Activated CD8-positive, alpha-beta memory T cell treated with anti-CD3 and anti-CD28 coated beads, Interleukin-2, amount 50 U/mL, for 24 hours (primary cell): Measurements from ENCODE around the gene OSTF1.

ENCODE experiments used
- DNase-seq: peaks from one replicate; pipeline ENCODE4 v3.0.0-alpha.2; 2020; ENCODE audit errors: extremely low read depth

OSTF1 gene

DNA sequence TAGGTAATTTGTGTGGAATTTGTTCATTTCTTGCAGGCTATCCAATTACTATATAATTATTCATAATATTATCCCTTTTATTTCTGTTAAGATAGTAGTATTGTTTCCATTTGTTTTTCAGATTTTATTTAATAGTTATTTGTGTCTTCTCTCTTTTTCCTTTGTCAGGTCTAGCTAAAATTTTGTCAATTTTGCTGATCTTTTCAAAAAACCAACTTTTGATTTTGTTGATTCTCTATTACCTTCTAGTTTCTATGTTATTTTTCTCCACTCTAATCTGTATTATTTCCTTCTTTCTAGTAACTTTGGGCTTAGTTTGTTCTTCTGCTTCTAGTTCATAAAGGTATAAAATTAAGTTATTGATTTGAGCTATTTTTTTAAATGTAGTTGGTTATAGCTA is 76.3 kb downstream of the OSTF1 start:
- no peak for DNase-seq

DNA sequence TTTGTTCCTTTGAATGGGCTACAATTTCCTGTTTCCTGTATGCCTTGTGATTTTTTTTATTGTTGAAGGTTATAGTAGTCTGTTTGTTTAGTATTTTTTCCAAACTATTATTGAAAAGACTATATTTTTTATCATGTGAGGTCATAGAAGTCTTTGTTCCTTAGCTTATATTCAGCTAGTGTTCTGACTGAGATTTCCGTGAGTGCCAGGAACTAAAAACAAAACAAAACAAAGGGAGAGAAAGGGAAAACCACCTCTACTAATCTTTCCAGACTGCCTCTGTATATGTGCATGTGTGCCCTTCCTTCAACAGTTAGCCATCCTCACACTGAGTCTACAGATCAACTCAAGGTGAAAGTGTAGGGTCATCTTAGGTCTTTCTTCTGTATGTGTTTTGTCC is 79.0 kb downstream of the OSTF1 start:
- no peak for DNase-seq

DNA sequence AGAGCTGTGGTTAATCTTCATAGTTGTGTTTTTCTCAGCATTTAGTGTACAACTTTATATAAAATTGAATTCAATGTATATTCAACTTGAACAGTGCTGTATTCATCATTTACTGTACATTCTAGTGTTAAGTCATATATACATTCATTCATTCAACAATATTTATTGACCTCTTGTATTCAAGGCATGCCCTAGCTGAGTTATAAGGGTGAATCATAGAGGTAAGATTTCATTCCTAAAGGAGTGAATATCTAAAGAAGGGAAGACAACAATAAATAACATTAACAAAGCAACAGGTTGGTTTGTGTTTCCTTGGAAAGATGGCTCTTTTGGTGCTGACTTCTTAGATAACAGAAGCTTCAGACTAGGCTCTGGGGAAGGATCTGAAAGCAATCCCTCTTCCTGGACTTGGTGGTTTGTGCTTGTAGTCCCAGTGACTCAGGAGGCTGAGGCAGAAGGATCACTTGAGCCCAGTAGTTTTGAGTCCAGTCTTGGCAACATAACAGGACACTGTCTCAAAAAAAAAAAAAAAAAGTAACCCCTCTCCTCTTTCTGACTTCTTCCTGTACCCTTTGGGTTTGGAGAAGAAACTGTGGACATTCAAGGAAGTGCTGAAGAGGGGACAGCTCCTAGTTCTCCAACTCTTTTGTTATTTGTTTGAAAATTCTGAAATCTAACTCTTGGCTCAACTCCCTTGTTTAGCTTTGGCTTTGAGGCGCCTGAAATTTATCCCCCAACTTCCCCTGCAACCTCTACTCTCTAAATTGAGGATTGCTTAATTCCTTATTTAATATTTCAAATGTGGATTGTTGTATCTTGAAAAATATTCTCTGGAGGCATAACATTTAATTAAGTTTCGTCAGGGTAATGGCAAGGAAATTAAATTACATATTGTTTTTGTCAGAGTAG is 80.2 kb downstream of the OSTF1 start:
- no peak for DNase-seq

DNA sequence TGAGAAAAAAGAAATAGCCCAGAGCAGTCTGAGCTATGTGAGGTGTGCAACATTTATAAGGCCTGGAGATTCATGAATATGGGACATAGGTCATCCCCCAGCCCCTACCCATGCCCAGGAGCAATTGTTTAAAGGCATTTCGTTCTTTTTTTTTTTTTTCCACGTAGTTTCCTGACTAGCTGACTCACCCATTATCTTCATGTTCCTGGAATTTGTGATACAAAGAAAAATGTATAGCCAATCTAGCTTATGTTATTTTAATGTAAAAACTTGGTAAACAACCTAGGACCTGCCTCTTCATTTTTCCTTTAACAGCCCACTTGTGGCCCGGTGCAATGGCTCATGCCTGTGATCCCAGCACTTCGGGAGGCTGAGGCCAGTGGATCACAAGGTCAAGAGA is 81.3 kb downstream of the OSTF1 start:
- DNase-seq: no peak

DNA sequence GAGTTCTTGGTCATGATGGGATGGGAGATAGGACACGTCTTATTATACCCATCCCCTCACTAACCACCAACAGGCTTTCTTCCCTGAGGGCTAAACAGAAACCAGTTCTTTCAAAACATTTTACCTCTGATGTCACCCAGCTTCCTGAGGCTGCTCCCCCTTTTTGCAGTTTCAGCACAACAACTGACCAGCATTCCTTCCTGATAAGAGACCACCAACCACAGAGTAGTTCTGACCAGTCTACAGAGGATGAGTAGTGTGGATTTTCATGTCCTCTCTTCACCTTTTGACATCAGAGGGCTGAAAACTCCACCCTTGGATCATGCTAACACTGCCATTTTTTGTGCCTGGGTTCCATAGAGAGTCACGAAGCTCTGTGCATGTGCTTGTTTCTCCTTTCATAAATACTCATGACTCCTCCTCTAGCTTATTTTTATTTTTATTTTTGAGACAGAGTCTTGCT is 82.6 kb downstream of the OSTF1 start:
- DNase-seq: no peak

DNA sequence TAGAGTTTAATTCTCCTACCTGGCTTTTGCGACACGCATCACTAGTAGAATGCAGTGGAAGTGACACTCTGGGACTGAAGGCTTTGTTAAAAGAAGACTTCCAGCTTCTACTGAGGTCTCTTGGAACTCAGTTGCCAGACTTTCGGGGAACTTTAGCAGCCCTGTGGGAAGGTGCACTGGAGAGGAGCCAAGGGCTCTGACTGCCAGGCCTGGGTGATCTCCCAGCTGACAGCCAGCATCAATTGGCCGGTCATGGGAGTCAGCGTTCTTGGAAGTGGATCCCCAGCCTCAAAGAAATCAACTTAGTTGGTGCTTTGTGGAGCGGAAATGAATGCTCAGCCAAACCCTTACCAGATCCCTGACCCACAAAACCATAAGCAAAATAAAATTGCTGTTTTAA is 87.1 kb downstream of the OSTF1 start:
- no peak for DNase-seq

DNA sequence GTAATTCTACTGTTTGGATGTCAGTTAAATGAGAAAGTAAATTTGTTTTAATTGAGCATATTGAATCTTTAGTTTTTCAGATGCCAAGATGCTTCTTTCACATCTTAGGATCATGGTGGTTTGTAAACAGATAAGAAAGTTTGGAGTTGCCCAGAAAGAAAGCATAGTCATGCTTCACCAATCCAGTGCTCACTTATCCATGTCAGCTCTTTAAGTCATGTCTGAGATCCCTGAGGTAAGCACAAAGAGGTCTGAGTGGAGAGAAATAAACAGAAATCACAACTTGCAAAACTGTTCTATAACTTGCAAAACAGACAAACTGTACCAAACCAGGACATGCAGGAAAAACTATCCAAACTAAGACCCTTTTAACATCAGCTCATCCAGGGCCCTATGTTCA is 87.7 kb downstream of the OSTF1 start:
- no peak for DNase-seq

DNA sequence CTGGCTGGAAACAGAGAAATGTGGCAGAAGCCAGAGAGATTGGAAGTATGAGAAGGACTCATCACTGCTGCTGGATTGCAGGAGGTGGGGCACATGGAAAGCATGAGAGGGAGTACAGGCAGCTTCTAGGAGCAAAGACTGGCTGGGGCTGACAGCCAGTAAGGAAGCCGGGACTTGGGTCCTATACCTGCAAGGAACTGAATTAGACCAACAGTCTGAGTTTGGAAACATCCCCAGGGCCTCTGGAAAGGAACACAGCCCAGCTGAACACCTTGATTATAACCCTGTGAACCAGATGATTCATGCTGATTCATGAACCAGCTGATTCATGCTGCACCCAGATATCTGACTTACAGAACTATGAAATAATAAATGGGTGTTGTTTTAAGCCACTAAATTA is 93.4 kb downstream of the OSTF1 start:
- no peak for DNase-seq

DNA sequence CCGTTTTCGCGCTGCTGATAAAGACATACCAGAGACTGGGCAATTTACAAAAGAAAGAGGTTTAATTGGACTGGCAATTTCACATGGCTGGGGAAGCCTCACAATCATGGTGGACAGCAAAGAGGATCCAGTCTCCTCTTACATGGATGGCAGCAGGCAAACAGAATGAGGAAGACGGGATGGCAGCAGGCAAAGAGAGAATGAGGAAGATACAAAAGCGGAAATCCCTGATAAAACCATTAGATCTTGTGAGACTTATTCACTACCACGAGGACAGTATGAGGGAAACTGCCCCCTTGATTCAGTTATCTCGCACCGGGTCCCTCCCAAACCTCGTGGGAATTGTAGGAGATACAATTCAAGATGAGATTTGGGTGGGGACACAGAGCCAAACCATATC is 95.0 kb downstream of the OSTF1 start:
- DNase-seq: no peak

DNA sequence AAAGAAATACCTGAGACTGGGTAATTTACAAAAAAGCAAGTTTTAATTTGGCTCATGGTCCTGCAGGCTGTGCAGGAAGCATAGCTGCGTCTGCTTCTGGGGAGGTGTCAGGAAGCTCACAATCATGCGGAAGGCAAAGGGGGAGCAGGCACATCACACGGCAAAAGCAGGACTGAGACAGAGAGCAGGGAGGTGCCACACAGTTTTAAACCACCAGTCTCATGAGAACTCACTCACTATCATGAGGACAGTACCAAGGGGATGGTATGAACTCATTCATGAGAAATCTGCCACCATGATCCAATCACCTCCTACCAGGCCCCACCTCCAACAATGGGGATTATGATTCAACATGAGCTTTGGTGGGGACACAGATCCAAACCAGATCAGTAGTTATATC is 96.2 kb downstream of the OSTF1 start:
- DNase-seq: no peak

DNA sequence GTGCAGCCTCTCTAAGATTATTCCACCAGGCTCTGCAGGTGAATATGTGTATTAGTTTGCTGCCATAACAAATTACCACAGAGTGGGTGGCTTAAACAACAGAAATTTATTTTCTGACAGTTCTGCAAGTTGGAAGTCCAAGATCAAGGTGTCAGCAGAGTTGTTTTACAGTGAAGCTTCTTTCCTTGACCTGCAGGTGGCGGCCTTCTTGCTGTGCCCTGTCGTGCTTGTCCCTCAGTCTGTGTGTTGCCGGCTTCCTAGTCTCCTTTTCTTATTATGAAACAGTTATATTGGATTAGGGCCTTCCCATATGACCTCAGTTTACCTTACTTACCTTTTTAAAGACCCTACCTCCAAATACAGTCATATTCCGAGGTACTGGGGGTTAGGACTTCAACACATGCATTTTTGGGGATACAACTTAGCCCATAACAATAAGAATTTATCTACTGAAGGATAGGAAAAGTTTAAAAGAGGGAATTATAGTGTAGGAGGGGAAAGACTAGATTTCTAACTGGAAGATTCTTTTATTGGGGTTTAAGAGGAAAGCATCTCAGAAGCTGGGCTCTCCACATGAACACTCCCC is 97.4 kb downstream of the OSTF1 start:
- no peak for DNase-seq

DNA sequence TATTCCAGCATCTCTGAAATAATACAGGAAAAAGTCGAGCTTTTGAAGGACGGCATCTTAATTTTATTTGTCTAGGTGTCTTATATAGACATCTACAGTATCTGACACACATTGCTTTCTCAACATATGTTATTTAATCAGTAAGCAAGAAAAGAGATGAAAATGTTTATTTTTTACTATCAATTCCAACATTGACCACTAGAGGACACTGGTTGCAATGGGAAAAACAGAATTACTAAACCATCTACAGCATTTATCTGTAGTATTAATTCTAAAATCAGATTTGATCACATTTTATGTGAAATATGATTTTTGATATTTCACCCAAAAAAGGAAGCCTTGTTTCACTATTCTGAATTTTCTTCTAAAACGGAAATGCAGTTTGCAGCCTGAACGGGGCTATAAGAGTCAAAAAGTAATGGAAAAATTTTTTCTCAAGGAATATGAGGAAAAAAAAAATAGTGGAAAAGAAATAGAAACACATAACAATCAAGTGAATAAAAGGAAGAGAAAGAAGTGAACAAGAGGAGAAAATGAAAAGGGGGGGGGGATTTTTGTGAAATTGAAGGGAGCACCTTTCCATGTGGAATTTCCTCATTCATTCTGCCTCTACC is 98.6 kb downstream of the OSTF1 start:
- no peak for DNase-seq

DNA sequence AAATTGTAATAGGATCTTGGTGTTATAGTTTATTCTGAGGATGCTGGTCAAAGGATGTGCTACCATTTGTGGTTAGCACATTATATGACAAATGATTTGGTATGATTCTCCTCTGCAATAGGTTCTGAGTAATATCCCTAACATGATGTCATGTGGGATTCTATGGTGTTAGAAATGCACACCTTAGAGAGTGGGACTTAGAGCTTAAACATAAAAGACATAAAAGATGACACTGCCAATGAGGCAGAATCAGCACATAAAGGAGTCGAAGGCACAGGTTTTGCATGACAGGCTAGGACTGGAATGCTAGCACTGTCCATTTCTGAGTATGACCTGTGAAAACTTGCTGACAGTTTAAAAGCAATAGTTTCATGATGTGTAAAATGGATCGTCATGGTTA is 100.4 kb downstream of the OSTF1 start:
- no peak for DNase-seq

DNA sequence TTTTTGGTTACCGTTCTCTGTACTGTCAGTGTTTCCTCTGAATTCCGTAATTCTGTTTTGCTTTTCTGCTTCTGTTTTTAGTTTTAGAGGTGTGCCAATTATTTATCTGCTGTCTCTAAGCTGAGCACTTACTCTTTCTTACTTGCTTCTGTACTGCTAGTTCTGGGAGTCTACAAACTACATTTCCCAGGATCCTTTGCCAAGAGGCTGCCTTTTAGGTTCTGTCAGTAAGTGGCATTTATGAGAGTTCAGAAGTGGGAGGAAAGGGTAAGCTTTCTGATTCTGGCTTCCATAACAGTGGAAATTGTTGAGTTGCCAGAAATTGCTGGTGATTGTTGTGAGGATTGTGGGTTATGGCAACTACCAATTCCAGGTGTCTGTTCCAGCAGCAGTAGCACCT is 102.4 kb downstream of the OSTF1 start:
- DNase-seq: no peak
